H9 (cell line): ENCODE results near the gene CHCHD10. TPM values are rescaled to one million over a fixed set of nuclear protein-coding genes. Genes with fewer than 3 reads are reported as not detected.

Experiments
- DNase-seq: peaks from one replicate; pipeline ENCODE4 v3.0.0-alpha.2; 2017
- H2AFZ ChIP-seq: one replicate; pipeline ENCODE4 v1.6.1; 2013; ENCODE audit warnings: mild to moderate bottlenecking, low read length, control low read depth, moderate library complexity
- H2AK5ac ChIP-seq: 2 replicates; pipeline ENCODE4 v1.6.1; 2013; ENCODE audit warnings: low read length, control low read depth, mixed read lengths; ENCODE audit not compliant: insufficient read length
- H2BK120ac ChIP-seq: one replicate; pipeline ENCODE4 v1.6.1; 2013; ENCODE audit warnings: low read depth, mild to moderate bottlenecking, low read length, control low read depth, inconsistent platforms; ENCODE audit not compliant: poor library complexity, severe bottlenecking
- H2BK12ac ChIP-seq: 2 replicates; pipeline ENCODE4 v1.6.1; 2013; ENCODE audit warnings: low read length, control low read depth, mixed read lengths, low read depth; ENCODE audit not compliant: insufficient read length
- H2BK15ac ChIP-seq: 2 replicates; pipeline ENCODE4 v1.6.1; 2013; ENCODE audit warnings: low read depth, low read length, control low read depth
- H2BK20ac ChIP-seq: one replicate; pipeline ENCODE4 v1.6.1; 2013; ENCODE audit warnings: low read depth, mild to moderate bottlenecking, low read length, control low read depth, inconsistent platforms; ENCODE audit not compliant: poor library complexity, severe bottlenecking
- H2BK5ac ChIP-seq: 2 replicates; pipeline ENCODE4 v1.6.1; 2013; ENCODE audit warnings: low read length, control low read depth, mixed read lengths; ENCODE audit not compliant: insufficient read length
- H3K14ac ChIP-seq: 2 replicates; pipeline ENCODE4 v1.6.1; 2013; ENCODE audit warnings: low read length, control low read depth; ENCODE audit not compliant: insufficient read depth
- H3K18ac ChIP-seq: 2 replicates; pipeline ENCODE4 v1.6.1; 2013; ENCODE audit warnings: low read depth, mild to moderate bottlenecking, mixed read lengths, low read length, control low read depth; ENCODE audit not compliant: insufficient read length
- H3K23ac ChIP-seq: 2 replicates; pipeline ENCODE4 v1.6.1; 2013; ENCODE audit warnings: low read length, control low read depth, mixed read lengths, low read depth; ENCODE audit not compliant: insufficient read length
- H3K23me2 ChIP-seq: 2 replicates; pipeline ENCODE4 v1.6.1; 2013; ENCODE audit warnings: low read depth, mild to moderate bottlenecking, mixed read lengths, low read length, control low read depth; ENCODE audit not compliant: insufficient read length, poor library complexity, severe bottlenecking
- H3K27ac ChIP-seq: 2 replicates; pipeline ENCODE4 v1.5.1; 2013; ENCODE audit warnings: low read length, control low read depth, mixed read lengths, low read depth; ENCODE audit not compliant: insufficient read length
- H3K27me3 ChIP-seq: 2 replicates; pipeline ENCODE4 v1.6.1; 2013; ENCODE audit warnings: low read length, control low read depth, inconsistent platforms; ENCODE audit not compliant: insufficient read depth
- H3K4ac ChIP-seq: 2 replicates; pipeline ENCODE4 v1.6.1; 2013; ENCODE audit warnings: low read depth, mild to moderate bottlenecking, control low read depth, inconsistent platforms, low read length, moderate library complexity
- H3K4me1 ChIP-seq: 2 replicates; pipeline ENCODE4 v1.6.1; 2013; ENCODE audit warnings: low read length, control low read depth, inconsistent platforms; ENCODE audit not compliant: insufficient read depth
- H3K4me2 ChIP-seq: 2 replicates; pipeline ENCODE4 v1.6.1; 2013; ENCODE audit warnings: low read length, control low read depth, mixed read lengths; ENCODE audit not compliant: insufficient read length, insufficient read depth
- H3K56ac ChIP-seq: 2 replicates; pipeline ENCODE4 v1.6.1; 2013; ENCODE audit warnings: low read depth, mild to moderate bottlenecking, mixed read lengths, low read length, control low read depth; ENCODE audit not compliant: insufficient read length
- H3K79me1 ChIP-seq: 2 replicates; pipeline ENCODE4 v1.6.1; 2013; ENCODE audit warnings: low read depth, mild to moderate bottlenecking, moderate library complexity, low read length, control low read depth, inconsistent platforms; ENCODE audit not compliant: insufficient read depth, poor library complexity, severe bottlenecking
- H3K79me2 ChIP-seq: 2 replicates; pipeline ENCODE4 v1.6.1; 2013; ENCODE audit warnings: low read length, control low read depth, inconsistent platforms; ENCODE audit not compliant: insufficient read depth
- H3K9ac ChIP-seq: 2 replicates; pipeline ENCODE4 v1.6.1; 2013; ENCODE audit warnings: low read length, control low read depth, mixed read lengths; ENCODE audit not compliant: insufficient read length; ENCODE audit errors: extremely low read depth
- H3K9me3 ChIP-seq: one replicate; pipeline ENCODE4 v1.6.1; 2013; ENCODE audit warnings: low read depth, low read length, inconsistent platforms; ENCODE audit not compliant: control insufficient read depth
- H3T11ph ChIP-seq: one replicate; pipeline ENCODE4 v1.6.1; 2013; ENCODE audit warnings: mild to moderate bottlenecking, low read length, control low read depth, inconsistent platforms
- H4K20me1 ChIP-seq: one replicate; pipeline ENCODE4 v1.6.1; 2013; ENCODE audit not compliant: control insufficient read depth, insufficient read length, insufficient read depth
- H4K5ac ChIP-seq: 2 replicates; pipeline ENCODE4 v1.6.1; 2013; ENCODE audit warnings: low read depth, mild to moderate bottlenecking, mixed read lengths, low read length, control low read depth; ENCODE audit not compliant: insufficient read length
- H4K8ac ChIP-seq: replicated peaks from 2 replicates; pipeline ENCODE4 v1.6.1; 2013; ENCODE audit warnings: low read length, control low read depth, mixed read lengths, low read depth; ENCODE audit not compliant: insufficient read length
- H4K91ac ChIP-seq: 2 replicates; pipeline ENCODE4 v1.6.1; 2013; ENCODE audit warnings: low read depth, mild to moderate bottlenecking, moderate library complexity, mixed read lengths, low read length, control low read depth; ENCODE audit not compliant: insufficient read length
- H3K27ac Mint-ChIP-seq, 3 experiments: 2 replicates in 2 of 3; 3 replicates in 1 of 3; pipeline ENCODE4 v1.8.0; 2020 to 2021; ENCODE audit warnings: mixed read lengths in 3 of 3, mild to moderate bottlenecking in 1 of 3, moderate library complexity in 1 of 3
- H3K27me3 Mint-ChIP-seq: 2 replicates; pipeline ENCODE4 v1.8.0; 2021; ENCODE audit warnings: low read depth, mild to moderate bottlenecking, moderate library complexity, mixed read lengths
- H3K36me3 Mint-ChIP-seq, 3 experiments: 2 replicates in 2 of 3; 3 replicates in 1 of 3; pipeline ENCODE4 v1.8.0; 2020 to 2021; ENCODE audit warnings: low read depth in 3 of 3, mixed read lengths in 3 of 3; ENCODE audit not compliant: insufficient read depth in 1 of 3
- H3K4me1 Mint-ChIP-seq, 2 experiments: 2 replicates each; pipeline ENCODE4 v1.8.0; 2020; ENCODE audit warnings: mixed read lengths in 2 of 2
- H3K4me3 Mint-ChIP-seq, 2 experiments: 2 replicates in 1 of 2; 3 replicates in 1 of 2; pipeline ENCODE4 v1.8.0; 2020 to 2021; ENCODE audit warnings: mild to moderate bottlenecking in 2 of 2, mixed read lengths in 2 of 2, moderate library complexity in 1 of 2
- H3K9me3 Mint-ChIP-seq, 2 experiments: 2 replicates in 1 of 2; 3 replicates in 1 of 2; pipeline ENCODE4 v1.8.0; 2020; ENCODE audit warnings: mild to moderate bottlenecking in 2 of 2, mixed read lengths in 2 of 2, moderate library complexity in 1 of 2
- WGBS: extraction: QIAGEN DNeasy Blood & Tissue Kit; methylation state at CpG from one replicate; pipeline ENCODE4 v1.1.7; 2013; ENCODE audit warnings: missing lambda C conversion rate, low lambda C conversion rate, mixed read lengths; ENCODE audit not compliant: insufficient read length; ENCODE audit errors: extremely low coverage; 5-methylcytosine and 5-hydroxymethylcytosine counted together
- total RNA-seq: library from RNA; stranded (reverse); gene quantifications from 2 replicates; pipeline ENCODE4 v1.2.1, GENCODE V29; 2021
- TF ChIP-seq, protein P1 (sequence below): fragments of 200-600 bp; sonication (generic); conservative IDR thresholded peaks from 3 replicates; pipeline ENCODE4 v1.8.0; 2021; ENCODE audit warnings: antibody characterized with exemption, mild to moderate bottlenecking

CHCHD10 gene
- total RNA-seq, 1 experiment from 2014 or later = 53.7 TPM

DNA sequence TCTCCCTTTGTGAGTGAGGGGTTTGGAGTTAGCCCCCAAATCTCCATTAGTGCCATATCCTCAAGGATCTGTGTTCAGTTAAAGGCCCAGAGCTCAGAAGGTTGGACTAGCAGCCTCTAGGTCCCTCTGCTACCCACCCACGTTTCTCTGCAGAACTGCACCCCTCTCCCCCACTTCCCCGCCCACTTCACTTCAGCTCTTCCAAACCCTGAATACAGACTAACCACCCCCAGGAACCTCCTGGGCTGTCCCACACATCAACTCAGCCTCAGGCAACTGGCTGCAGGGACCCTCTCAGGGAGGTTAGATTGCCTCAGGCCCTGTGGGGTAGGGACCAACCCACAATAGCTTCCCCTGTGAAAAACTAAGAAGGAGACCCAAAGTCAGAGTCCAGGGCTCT, 14.4 kb downstream of the CHCHD10 start:
- H2BK12ac ChIP-seq = no peak overlapping the region
- Mint-ChIP-seq H3K27me3 (peaks cover 10% of the 10 kb centered on the region), H3K36me3 (no peaks in the 10 kb centered on the region; a peak in 1 of 7 replicates), H3K9me3 (no peaks in the 10 kb centered on the region; a peak in 1 of 5 replicates), H3K27ac (no peak overlapping the region; a peak in 1 of 7 replicates), H3K4me1 (peaks cover 19 to 47% of the 10 kb centered on the region in 2 experiments), H3K4me3 (no peak overlapping the region)
- no peak for DNase-seq
- H3K56ac ChIP-seq = no peak overlapping the region
- no peak overlapping the region for H3K4ac ChIP-seq
- no peak overlapping the region for H2BK120ac ChIP-seq
- no peaks in the 10 kb centered on the region for H3K9me3 ChIP-seq
- H3T11ph ChIP-seq = no peak overlapping the region
- no peak overlapping the region for H2AFZ ChIP-seq
- no peak overlapping the region for H2BK5ac ChIP-seq
- no peak overlapping the region for H2BK20ac ChIP-seq
- H3K79me2 ChIP-seq = no peaks in the 10 kb centered on the region
- H3K27ac ChIP-seq = no peak overlapping the region
- no peak overlapping the region for H4K91ac ChIP-seq
- no peak overlapping the region for H2BK15ac ChIP-seq
- H3K4me1 ChIP-seq = no peaks in the 10 kb centered on the region; the same call in 1 of the 2 replicates
- H2AK5ac ChIP-seq = no peak overlapping the region
- H3K23ac ChIP-seq = no peak overlapping the region
- H4K20me1 ChIP-seq = no peaks in the 10 kb centered on the region
- peaks cover 8% of the 10 kb centered on the region for H3K23me2 ChIP-seq
- no peaks in the 10 kb centered on the region for H3K79me1 ChIP-seq
- H4K8ac ChIP-seq = no peak overlapping the region
- H4K5ac ChIP-seq = no peak overlapping the region
- WGBS = no CpG with 5 or more reads among the region's 2 CpGs
- H3K27me3 ChIP-seq = no peaks in the 10 kb centered on the region
- no peak overlapping the region for H3K18ac ChIP-seq
- H3K9ac ChIP-seq = no peak overlapping the region
- no peak overlapping the region for H3K14ac ChIP-seq
- H3K4me2 ChIP-seq = no peak overlapping the region
- TF ChIP-seq, protein P1, sequence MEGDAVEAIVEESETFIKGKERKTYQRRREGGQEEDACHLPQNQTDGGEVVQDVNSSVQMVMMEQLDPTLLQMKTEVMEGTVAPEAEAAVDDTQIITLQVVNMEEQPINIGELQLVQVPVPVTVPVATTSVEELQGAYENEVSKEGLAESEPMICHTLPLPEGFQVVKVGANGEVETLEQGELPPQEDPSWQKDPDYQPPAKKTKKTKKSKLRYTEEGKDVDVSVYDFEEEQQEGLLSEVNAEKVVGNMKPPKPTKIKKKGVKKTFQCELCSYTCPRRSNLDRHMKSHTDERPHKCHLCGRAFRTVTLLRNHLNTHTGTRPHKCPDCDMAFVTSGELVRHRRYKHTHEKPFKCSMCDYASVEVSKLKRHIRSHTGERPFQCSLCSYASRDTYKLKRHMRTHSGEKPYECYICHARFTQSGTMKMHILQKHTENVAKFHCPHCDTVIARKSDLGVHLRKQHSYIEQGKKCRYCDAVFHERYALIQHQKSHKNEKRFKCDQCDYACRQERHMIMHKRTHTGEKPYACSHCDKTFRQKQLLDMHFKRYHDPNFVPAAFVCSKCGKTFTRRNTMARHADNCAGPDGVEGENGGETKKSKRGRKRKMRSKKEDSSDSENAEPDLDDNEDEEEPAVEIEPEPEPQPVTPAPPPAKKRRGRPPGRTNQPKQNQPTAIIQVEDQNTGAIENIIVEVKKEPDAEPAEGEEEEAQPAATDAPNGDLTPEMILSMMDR = no peak
